Stimulated activated CD8-positive, alpha-beta memory T cell treated with anti-CD3 and anti-CD28 coated beads, Interleukin-12 subunit alpha, Interleukin-12 subunit beta, amount 100 ng/mL, for 1 hour (primary cell): ENCODE data around the gene SYNDIG1L.

Experiments used
- DNase-seq: peaks from one replicate; pipeline ENCODE4 v3.0.0-alpha.2; 2020; ENCODE audit warnings: low read depth

SYNDIG1L gene

GRCh38 chr14:74358176-74358829, 67.7 kb downstream of the SYNDIG1L start:
- DNase-seq: no peak

GRCh38 chr14:74357585-74357984, 68.4 kb downstream of the SYNDIG1L start:
- DNase-seq: no peak

GRCh38 chr14:74356892-74357575, 69.0 kb downstream of the SYNDIG1L start:
- no peak for DNase-seq
